HUES64 (cell line): ENCODE results near the gene NAALAD2.
"Not testable (repeated sequence)": the region's sequence is repeated elsewhere in the genome, so short reads cannot be mapped to it uniquely, and the experiment has no call there.

Experiments used
- H3K27ac ChIP-seq: 2 replicates; pipeline ENCODE4 v1.7.0; 2013; ENCODE audit warnings: low read depth, low read length, inconsistent platforms
- H3K27me3 ChIP-seq: 2 replicates; pipeline ENCODE4 v1.6.1; 2013; ENCODE audit warnings: mild to moderate bottlenecking, low read length; ENCODE audit not compliant: insufficient read depth
- H3K36me3 ChIP-seq: 2 replicates; pipeline ENCODE4 v1.6.1; 2013; ENCODE audit warnings: mild to moderate bottlenecking, low read length; ENCODE audit not compliant: insufficient read depth
- H3K4me1 ChIP-seq: 2 replicates; pipeline ENCODE4 v1.6.1; 2013; ENCODE audit warnings: mild to moderate bottlenecking, low read length, moderate library complexity; ENCODE audit not compliant: insufficient read depth
- H3K4me3 ChIP-seq: 2 replicates; pipeline ENCODE4 v1.5.1; 2013; ENCODE audit warnings: mild to moderate bottlenecking, low read length, moderate library complexity
- H3K9ac ChIP-seq: 2 replicates; pipeline ENCODE4 v1.6.1; 2013; ENCODE audit warnings: mild to moderate bottlenecking, low read depth, low read length
- H3K9me3 ChIP-seq: 2 replicates; pipeline ENCODE4 v1.6.1; 2013; ENCODE audit warnings: low read depth, low read length; ENCODE audit not compliant: insufficient read depth
- WGBS: fragments of 150-250, 120-280 bp; methylation state at CpG from one replicate; pipeline ENCODE4 v1.1.7; 2013; ENCODE audit warnings: missing lambda C conversion rate; 5-methylcytosine and 5-hydroxymethylcytosine counted together

NAALAD2 gene

GRCh38 chr11:90192869-90193582 is 58.6 kb downstream of the NAALAD2 start:
- H3K9ac ChIP-seq = no peak overlapping the region
- peaks cover 8% of the 10 kb centered on the region; the same call in 1 of the 2 replicates for H3K36me3 ChIP-seq
- H3K4me3 ChIP-seq = no peak overlapping the region
- 100% methylated on average over 3 of the region's 4 CpGs for WGBS
- no peaks in the 10 kb centered on the region for H3K9me3 ChIP-seq
- peaks cover 9% of the 10 kb centered on the region; the same call in 1 of the 2 replicates for H3K4me1 ChIP-seq
- no peak overlapping the region for H3K27ac ChIP-seq
- H3K27me3 ChIP-seq = no peaks in the 10 kb centered on the region

- Histone ChIP-seq H3K4me3 (no peak overlapping the region), H3K36me3 (peaks cover 45% of the 10 kb centered on the region), H3K4me1 (no peaks in the 10 kb centered on the region), H3K9ac (no peak overlapping the region), H3K27me3 (no peaks in the 10 kb centered on the region), H3K27ac (no peak overlapping the region), H3K9me3 (no peaks in the 10 kb centered on the region)
- WGBS = 93% methylated on average over 1 of the region's 1 CpG
Measured at GRCh38 chr11:90197377-90197776, 62.9 kb downstream of the NAALAD2 start.

- H3K9ac ChIP-seq = no peak overlapping the region
- no peaks in the 10 kb centered on the region for H3K27me3 ChIP-seq
- 98% methylated on average over 3 of the region's 3 CpGs for WGBS
- H3K9me3 ChIP-seq = no peaks in the 10 kb centered on the region
- H3K27ac ChIP-seq = no peak overlapping the region
- no peak overlapping the region for H3K4me3 ChIP-seq
- H3K4me1 ChIP-seq = no peaks in the 10 kb centered on the region
- H3K36me3 ChIP-seq = peaks cover 91% of the 10 kb centered on the region
Measured at GRCh38 chr11:90202342-90202741, 67.9 kb downstream of the NAALAD2 start.

GRCh38 chr11:90204407-90204806 is 69.9 kb downstream of the NAALAD2 start:
- no peaks in the 10 kb centered on the region for H3K27me3 ChIP-seq
- no peaks in the 10 kb centered on the region for H3K4me1 ChIP-seq
- H3K9me3 ChIP-seq = no peaks in the 10 kb centered on the region
- H3K27ac ChIP-seq = no peak overlapping the region
- no peak overlapping the region for H3K4me3 ChIP-seq
- H3K9ac ChIP-seq = no peak overlapping the region
- peaks cover 97% of the 10 kb centered on the region for H3K36me3 ChIP-seq
- WGBS = 92% methylated on average over 13 of the region's 13 CpGs

GRCh38 chr11:90204832-90205646 is 70.6 kb downstream of the NAALAD2 start:
- Histone ChIP-seq H3K9me3 (no peaks in the 10 kb centered on the region), H3K27ac (no peak overlapping the region), H3K9ac (no peak overlapping the region), H3K36me3 (peaks cover 98% of the 10 kb centered on the region), H3K4me1 (no peaks in the 10 kb centered on the region), H3K4me3 (no peak overlapping the region), H3K27me3 (no peaks in the 10 kb centered on the region)
- 88% methylated on average over 1 of the region's 3 CpGs for WGBS

GRCh38 chr11:90207992-90208391 is 73.5 kb downstream of the NAALAD2 start:
- not testable (repeated sequence) for H3K27ac ChIP-seq, H3K4me3 ChIP-seq, H3K27me3 ChIP-seq, H3K9me3 ChIP-seq, H3K9ac ChIP-seq, H3K4me1 ChIP-seq
- peaks cover 99% of the 10 kb centered on the region for H3K36me3 ChIP-seq
- 89% methylated on average over 10 of the region's 10 CpGs for WGBS

GRCh38 chr11:90208857-90209256 is 74.4 kb downstream of the NAALAD2 start:
- 93% methylated on average over 2 of the region's 2 CpGs for WGBS

GRCh38 chr11:90213322-90213721 is 78.9 kb downstream of the NAALAD2 start:
- no peak overlapping the region for H3K4me3 ChIP-seq
- WGBS = 100% methylated on average over 2 of the region's 3 CpGs
- no peak overlapping the region for H3K9ac ChIP-seq
- peaks cover 83% of the 10 kb centered on the region for H3K36me3 ChIP-seq
- H3K9me3 ChIP-seq = no peaks in the 10 kb centered on the region
- H3K4me1 ChIP-seq = peaks cover 16% of the 10 kb centered on the region
- H3K27ac ChIP-seq = no peak overlapping the region
- no peaks in the 10 kb centered on the region for H3K27me3 ChIP-seq

More at GRCh38 chr11:90208857-90209256, 74.4 kb downstream of the NAALAD2 start:
- Histone ChIP-seq H3K9me3 (no peaks in the 10 kb centered on the region), H3K36me3 (peaks cover 99% of the 10 kb centered on the region), H3K4me1 (no peaks in the 10 kb centered on the region), H3K4me3 (no peak overlapping the region), H3K9ac (no peak overlapping the region), H3K27ac (no peak overlapping the region), H3K27me3 (no peaks in the 10 kb centered on the region)

- 97% methylated on average over 5 of the region's 5 CpGs for WGBS
Measured at GRCh38 chr11:90216611-90217010, 82.1 kb downstream of the NAALAD2 start.

GRCh38 chr11:90218606-90219005 is 84.1 kb downstream of the NAALAD2 start:
- Histone ChIP-seq H3K27ac (no peak overlapping the region), H3K27me3 (no peaks in the 10 kb centered on the region), H3K4me1 (peaks cover 28% of the 10 kb centered on the region), H3K9me3 (no peaks in the 10 kb centered on the region), H3K4me3 (no peak overlapping the region), H3K36me3 (peaks cover 30% of the 10 kb centered on the region), H3K9ac (no peak overlapping the region)
- WGBS = 59% methylated on average over 2 of the region's 2 CpGs

More at GRCh38 chr11:90216611-90217010, 82.1 kb downstream of the NAALAD2 start:
- Histone ChIP-seq H3K27me3 (no peaks in the 10 kb centered on the region), H3K27ac (no peak overlapping the region), H3K4me3 (no peak overlapping the region), H3K9ac (no peak overlapping the region), H3K4me1 (peaks cover 28% of the 10 kb centered on the region), H3K9me3 (no peaks in the 10 kb centered on the region), H3K36me3 (peaks cover 50% of the 10 kb centered on the region)

- Histone ChIP-seq H3K4me3 (no peak overlapping the region), H3K9me3 (no peaks in the 10 kb centered on the region), H3K27ac (no peak overlapping the region), H3K4me1 (peaks cover 28% of the 10 kb centered on the region), H3K9ac (no peak overlapping the region), H3K27me3 (no peaks in the 10 kb centered on the region), H3K36me3 (peaks cover 21% of the 10 kb centered on the region)
- WGBS = 94% methylated on average over 4 of the region's 6 CpGs
Measured at GRCh38 chr11:90219438-90219837, 85.0 kb downstream of the NAALAD2 start.
